B cell (primary cell): ENCODE data around the gene SUPT5H. TPM values are rescaled to one million over a fixed set of nuclear protein-coding genes. Genes with fewer than 3 reads are reported as not detected.

Source experiments
- ATAC-seq: fragments of 200-7000 bp; cut with Tn5 transposase; one replicate; pipeline ENCODE4 v1.10.0; 2021; ENCODE audit warnings: low read depth, mild to moderate bottlenecking, moderate number of reproducible peaks, moderate library complexity
- CTCF ChIA-PET: fragments of 350-600 bp; sonication (Branson Sonifier 250); formaldehyde crosslinking; loops from one replicate; lab custom pipeline; 2021; ENCODE audit warnings: antibody characterized with exemption, inconsistent platforms; lab: Charles Lee
- POLR2A ChIA-PET: fragments of 350-600 bp; sonication (Branson Sonifier 250); formaldehyde crosslinking; loops from one replicate; lab custom pipeline; 2021; ENCODE audit warnings: antibody characterized with exemption; lab: Charles Lee
- DNase-seq: peaks from one replicate; pipeline ENCODE4 v3.0.0; 2013
- H2AFZ ChIP-seq: 2 replicates; pipeline ENCODE4 v1.6.1; 2012; ENCODE audit warnings: mild to moderate bottlenecking, low read depth, low read length; ENCODE audit not compliant: insufficient read depth, poor library complexity, severe bottlenecking
- H3K27ac ChIP-seq, 2 donors: 1 replicate in 1 of 2; 2 replicates in 1 of 2; pipeline ENCODE4 v1.5.1; 2012 to 2013; ENCODE audit warnings: low read length in 2 of 2, mild to moderate bottlenecking in 2 of 2, moderate library complexity in 1 of 2
- H3K27me3 ChIP-seq, 4 experiments: fragments of 200-600 bp in 1 of 4; sonication (generic) in 1 of 4; replicated peaks in 1 of 4; 1 replicate in 2 of 4; 2 replicates in 2 of 4; pipeline versions ENCODE4 v1.6.1 to v1.7.0; 2013 to 2016; ENCODE audit warnings: low read length in 3 of 4, mild to moderate bottlenecking in 2 of 4, mixed read lengths in 1 of 4, moderate library complexity in 1 of 4; ENCODE audit not compliant: insufficient read depth in 4 of 4, control insufficient read depth in 3 of 4; ENCODE audit errors: control extremely low read depth in 1 of 4
- H3K36me3 ChIP-seq, 2 experiments: replicated peaks in 1 of 2; 1 replicate in 1 of 2; 2 replicates in 1 of 2; pipeline versions ENCODE4 v1.6.1 to v1.7.1; 2013; ENCODE audit warnings: low read length in 1 of 2; ENCODE audit not compliant: insufficient read depth in 2 of 2, control insufficient read depth in 1 of 2; ENCODE audit errors: control extremely low read depth in 1 of 2, extremely low read depth in 1 of 2
- H3K4me1 ChIP-seq, 2 donors: fragments of 200-600 bp in 1 of 2; sonication (generic) in 1 of 2; 1 replicate in 1 of 2; 2 replicates in 1 of 2; pipeline versions ENCODE4 v1.5.1 to v1.6.1; 2013 to 2017; ENCODE audit warnings: low read length in 2 of 2; ENCODE audit not compliant: control insufficient read depth in 2 of 2, insufficient read depth in 2 of 2
- H3K4me2 ChIP-seq: replicated peaks from 2 replicates; pipeline ENCODE3; 2012; ENCODE audit warnings: mild to moderate bottlenecking, low read depth, low read length; ENCODE audit not compliant: poor library complexity, severe bottlenecking
- H3K4me3 ChIP-seq, 5 experiments: fragments of 200-600 bp in 1 of 5; sonication (generic) in 1 of 5; 1 replicate in 3 of 5; 2 replicates in 2 of 5; pipeline versions ENCODE4 v1.5.1 to v1.7.0; 2011 to 2016; ENCODE audit warnings: low read length in 4 of 5, mild to moderate bottlenecking in 4 of 5, low read depth in 2 of 5, control low read depth in 1 of 5, moderate library complexity in 1 of 5; ENCODE audit not compliant: insufficient read depth in 1 of 5; ENCODE audit errors: control extremely low read depth in 1 of 5, extremely low read depth in 1 of 5
- H3K79me2 ChIP-seq: fragments of 200-600 bp; sonication (generic); one replicate; pipeline ENCODE4 v1.6.0; 2016; ENCODE audit warnings: low read length; ENCODE audit not compliant: control insufficient read depth, insufficient read depth
- H3K9ac ChIP-seq: fragments of 200-600 bp; sonication (generic); 2 replicates; pipeline ENCODE4 v1.6.1; 2017; ENCODE audit warnings: mild to moderate bottlenecking, low read length, moderate library complexity
- H3K9me3 ChIP-seq, 3 donors: one replicate each; pipeline versions ENCODE4 v1.6.1 to v1.7.1; 2013; ENCODE audit warnings: low read length in 2 of 3; ENCODE audit not compliant: control insufficient read depth in 2 of 3, insufficient read depth in 1 of 3; ENCODE audit errors: control extremely low read depth in 1 of 3
- H4K20me1 ChIP-seq: 2 replicates; pipeline ENCODE4 v1.6.0; 2012; ENCODE audit warnings: mild to moderate bottlenecking, low read length; ENCODE audit not compliant: insufficient read depth, control insufficient read depth, poor library complexity, severe bottlenecking
- H3K27ac Mint-ChIP-seq: one replicate; pipeline ENCODE4 v1.8.0; 2021; ENCODE audit warnings: mixed read lengths
- H3K27me3 Mint-ChIP-seq: one replicate; pipeline ENCODE4 v1.8.0; 2021; ENCODE audit warnings: mixed read lengths
- H3K4me1 Mint-ChIP-seq: one replicate; pipeline ENCODE4 v1.8.0; 2021; ENCODE audit warnings: mixed read lengths
- H3K4me3 Mint-ChIP-seq: one replicate; pipeline ENCODE4 v1.8.0; 2021; ENCODE audit warnings: mixed read lengths
- H3K9me3 Mint-ChIP-seq: one replicate; pipeline ENCODE4 v1.8.0; 2022; ENCODE audit warnings: mixed read lengths; ENCODE audit not compliant: insufficient read depth
- CTCF ChIP-seq: fragments of 200-600 bp; IDR thresholded peaks from one replicate; pipeline ENCODE4 v1.8.0; 2022; ENCODE audit warnings: antibody characterized with exemption, mild to moderate bottlenecking
- EZH2 ChIP-seq: IDR thresholded peaks from 2 replicates; pipeline ENCODE4 v1.6.1; 2012; ENCODE audit warnings: borderline replicate concordance, low read depth, mild to moderate bottlenecking, moderate library complexity, low read length; ENCODE audit not compliant: insufficient read depth, poor library complexity, severe bottlenecking
- WGBS: methylation state at CpG from one replicate; pipeline ENCODE4 v1.1.5; 2013; ENCODE audit warnings: missing lambda C conversion rate; ENCODE audit not compliant: insufficient coverage; 5-methylcytosine and 5-hydroxymethylcytosine counted together
- intact Hi-C: fragments of 100-400 bp; cut with micrococcal nuclease; formaldehyde crosslinking; loops from one replicate; pipeline ENCODE4 v1.10.0; 2022
- polyA plus RNA-seq: library from polyadenylated mRNA; depleted of rRNA; stranded (reverse); fragments of >200 nt; gene quantifications from 2 replicates; pipeline ENCODE4 v1.2.3, GENCODE V29; 2012
- total RNA-seq, 2 donors: library from RNA; stranded (reverse); fragments of 120-200 nt in 1 of 2; gene quantifications; 1 replicate in 1 of 2; 2 replicates in 1 of 2; pipeline versions ENCODE4 v1.2.3 to v1.2.4, GENCODE V29; 2013 to 2022

Gene SUPT5H
- total and polyA plus RNA-seq, 2 donors (not counting 1 experiment from before 2014, with no cell fraction given): 119 to 203 TPM

DNA sequence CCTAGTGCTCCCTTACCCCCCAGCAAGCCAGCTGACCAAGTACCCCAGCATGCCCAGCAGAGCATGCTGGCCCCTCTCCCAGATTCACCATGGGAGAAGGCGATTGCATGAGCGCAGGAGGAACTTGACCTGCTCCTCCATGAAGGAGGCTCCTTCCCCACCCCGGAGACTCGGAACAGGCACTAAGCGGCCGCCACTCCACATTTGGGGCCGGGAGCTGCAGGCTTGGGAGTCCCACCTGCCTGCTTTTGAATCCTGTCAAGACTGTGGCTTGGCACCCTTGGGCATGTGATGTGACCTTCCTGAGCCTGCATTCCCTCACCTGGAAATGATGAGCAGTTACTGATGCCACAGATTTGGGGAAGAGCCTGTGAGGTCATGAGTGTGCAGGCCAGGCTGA, 22.6 kb downstream of the SUPT5H start:
- POLR2A ChIA-PET: interaction anchor here (0.7 kb wide), 1 partner anchor 33 kb away, joined by 3 read pairs; no protein-coding TSS in a partner anchor
- Histone ChIP-seq H3K36me3 (peaks cover 17 to 94% of the 10 kb centered on the region in 2 experiments), H4K20me1 (peaks cover 61% of the 10 kb centered on the region), H3K4me1 (no peaks in the 10 kb centered on the region), H3K79me2 (peaks cover 27% of the 10 kb centered on the region), H3K9ac (no peak overlapping the region), H3K27me3 (no peaks in the 10 kb centered on the region), H3K27ac (no peak overlapping the region), H3K4me3 (no peak overlapping the region), H2AFZ (no peak overlapping the region), H3K9me3 (no peaks in the 10 kb centered on the region), H3K4me2 (no peak overlapping the region)
- intact Hi-C loops: no loop called here
- 94% methylated on average over 7 of the region's 7 CpGs for whole genome bisulfite sequencing
- no peak overlapping the region for H3K27ac Mint-ChIP-seq
- CTCF ChIA-PET: interaction anchor here (1.0 to 2.4 kb wide), 3 partner anchors 9 to 27 kb away, joined by 3 to 6 read pairs (median 3); no protein-coding TSS in a partner anchor
- DNase-seq (no peak), ATAC-seq (no peak)
- TF ChIP-seq EZH2 (no peak), CTCF (no peak)
- no peaks in the 10 kb centered on the region for H3K4me1 Mint-ChIP-seq
- H3K4me3 Mint-ChIP-seq: no peak overlapping the region
- H3K27me3 Mint-ChIP-seq: no peaks in the 10 kb centered on the region
- no peaks in the 10 kb centered on the region for H3K9me3 Mint-ChIP-seq

DNA sequence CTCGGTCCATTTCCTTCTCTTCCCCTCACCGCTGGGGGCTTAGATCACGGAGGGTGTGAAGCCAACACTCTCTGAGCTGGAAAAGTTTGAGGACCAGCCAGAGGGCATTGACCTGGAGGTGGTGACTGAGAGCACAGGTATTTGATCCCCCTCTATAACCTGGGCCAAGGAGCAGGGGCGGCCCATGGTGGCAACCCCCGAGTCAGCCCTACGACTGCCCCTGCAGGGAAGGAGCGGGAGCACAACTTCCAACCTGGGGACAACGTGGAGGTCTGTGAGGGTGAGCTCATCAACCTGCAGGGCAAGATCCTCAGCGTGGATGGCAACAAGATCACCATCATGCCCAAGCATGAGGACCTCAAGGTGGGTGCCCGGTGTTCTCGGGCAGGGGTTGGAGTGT, 23.7 kb downstream of the SUPT5H start:
- Histone ChIP-seq H3K9ac (no peak overlapping the region), H3K4me2 (no peak overlapping the region), H3K79me2 (peaks cover 20% of the 10 kb centered on the region), H4K20me1 (peaks cover 59% of the 10 kb centered on the region), H3K4me3 (no peak overlapping the region), H3K36me3 (peaks cover 14 to 97% of the 10 kb centered on the region in 2 experiments), H3K27ac (no peak overlapping the region), H3K4me1 (no peaks in the 10 kb centered on the region), H2AFZ (no peak overlapping the region), H3K9me3 (no peaks in the 10 kb centered on the region), H3K27me3 (no peaks in the 10 kb centered on the region)
- intact Hi-C loops: no loop called here
- ATAC-seq (no peak), DNase-seq (no peak)
- Mint-ChIP-seq H3K4me1 (peaks cover under 1% of the 10 kb centered on the region), H3K4me3 (no peak overlapping the region), H3K9me3 (no peaks in the 10 kb centered on the region), H3K27ac (no peak overlapping the region), H3K27me3 (no peaks in the 10 kb centered on the region)
- TF ChIP-seq CTCF (no peak), EZH2 (no peak)
- WGBS: 95% methylated on average over 9 of the region's 11 CpGs
- ChIA-PET POLR2A (no interaction called here), CTCF (no interaction called here)
